ENCODE measurements around the gene PRPSAP2.
"Not testable (repeated sequence)": the region's sequence is repeated elsewhere in the genome, so short reads cannot be mapped to it uniquely, and the experiment has no call there.

PRPSAP2 gene, protein sequence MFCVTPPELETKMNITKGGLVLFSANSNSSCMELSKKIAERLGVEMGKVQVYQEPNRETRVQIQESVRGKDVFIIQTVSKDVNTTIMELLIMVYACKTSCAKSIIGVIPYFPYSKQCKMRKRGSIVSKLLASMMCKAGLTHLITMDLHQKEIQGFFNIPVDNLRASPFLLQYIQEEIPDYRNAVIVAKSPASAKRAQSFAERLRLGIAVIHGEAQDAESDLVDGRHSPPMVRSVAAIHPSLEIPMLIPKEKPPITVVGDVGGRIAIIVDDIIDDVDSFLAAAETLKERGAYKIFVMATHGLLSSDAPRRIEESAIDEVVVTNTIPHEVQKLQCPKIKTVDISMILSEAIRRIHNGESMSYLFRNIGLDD

GRCh38 chr17:18857864-18858566 lies at the start of gene PRPSAP2:
Gene PRPSAP2, plus strand, starts transcription at chr17:18858131. Its CDS starts 7,703 bp downstream, at chr17:18865834.
- H3K4me3 ChIP-seq (ENCODE audit: low read depth, low read length) = peak within 1 kb of the TSS; percentile 65
- TF ChIP-seq, protein P1, sequence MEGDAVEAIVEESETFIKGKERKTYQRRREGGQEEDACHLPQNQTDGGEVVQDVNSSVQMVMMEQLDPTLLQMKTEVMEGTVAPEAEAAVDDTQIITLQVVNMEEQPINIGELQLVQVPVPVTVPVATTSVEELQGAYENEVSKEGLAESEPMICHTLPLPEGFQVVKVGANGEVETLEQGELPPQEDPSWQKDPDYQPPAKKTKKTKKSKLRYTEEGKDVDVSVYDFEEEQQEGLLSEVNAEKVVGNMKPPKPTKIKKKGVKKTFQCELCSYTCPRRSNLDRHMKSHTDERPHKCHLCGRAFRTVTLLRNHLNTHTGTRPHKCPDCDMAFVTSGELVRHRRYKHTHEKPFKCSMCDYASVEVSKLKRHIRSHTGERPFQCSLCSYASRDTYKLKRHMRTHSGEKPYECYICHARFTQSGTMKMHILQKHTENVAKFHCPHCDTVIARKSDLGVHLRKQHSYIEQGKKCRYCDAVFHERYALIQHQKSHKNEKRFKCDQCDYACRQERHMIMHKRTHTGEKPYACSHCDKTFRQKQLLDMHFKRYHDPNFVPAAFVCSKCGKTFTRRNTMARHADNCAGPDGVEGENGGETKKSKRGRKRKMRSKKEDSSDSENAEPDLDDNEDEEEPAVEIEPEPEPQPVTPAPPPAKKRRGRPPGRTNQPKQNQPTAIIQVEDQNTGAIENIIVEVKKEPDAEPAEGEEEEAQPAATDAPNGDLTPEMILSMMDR (IDR thresholded peaks at IDR 0.05; ENCODE audit: low read depth, low read length, missing control alignments) = no peak
- DNase-seq (ENCODE audit: low read depth) = peak; percentile 83

DNA sequence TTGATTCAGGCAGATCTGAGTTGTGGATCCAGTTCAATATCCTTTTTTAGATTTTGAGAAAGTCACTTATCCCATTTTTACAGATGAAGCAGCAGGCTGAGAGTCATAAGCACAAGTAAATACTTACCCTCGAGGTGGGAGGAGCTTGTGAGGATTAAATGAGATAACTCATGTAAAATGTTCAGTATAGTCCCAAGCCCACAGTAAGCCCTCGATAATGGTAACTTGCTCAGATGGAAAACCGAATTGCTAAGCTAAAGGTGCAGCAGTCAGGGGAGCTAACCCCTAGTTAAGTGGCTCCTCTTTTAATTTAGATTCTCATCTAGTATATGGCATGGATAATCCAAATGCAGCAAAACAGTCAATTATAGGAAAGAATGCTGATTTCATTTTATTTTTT lies 42.0 kb upstream of the PRPSAP2 start:
- DNase-seq (ENCODE audit: low read depth); H3K4me3 ChIP-seq (ENCODE audit: low read depth, low read length): not testable (repeated sequence)

GRCh38 chr17:18816489-18817371 lies 41.2 kb upstream of the PRPSAP2 start:
- TF ChIP-seq, protein P1 (IDR thresholded peaks at IDR 0.05; ENCODE audit: low read depth, low read length, missing control alignments) = peak; percentile 48
- not testable (repeated sequence) for H3K4me3 ChIP-seq (ENCODE audit: low read depth, low read length)
- DNase-seq (ENCODE audit: low read depth) = peak; percentile 47

GRCh38 chr17:18821430-18821829 lies 36.5 kb upstream of the PRPSAP2 start:
- H3K4me3 ChIP-seq (ENCODE audit: low read depth, low read length); DNase-seq (ENCODE audit: low read depth): not testable (repeated sequence)

DNA sequence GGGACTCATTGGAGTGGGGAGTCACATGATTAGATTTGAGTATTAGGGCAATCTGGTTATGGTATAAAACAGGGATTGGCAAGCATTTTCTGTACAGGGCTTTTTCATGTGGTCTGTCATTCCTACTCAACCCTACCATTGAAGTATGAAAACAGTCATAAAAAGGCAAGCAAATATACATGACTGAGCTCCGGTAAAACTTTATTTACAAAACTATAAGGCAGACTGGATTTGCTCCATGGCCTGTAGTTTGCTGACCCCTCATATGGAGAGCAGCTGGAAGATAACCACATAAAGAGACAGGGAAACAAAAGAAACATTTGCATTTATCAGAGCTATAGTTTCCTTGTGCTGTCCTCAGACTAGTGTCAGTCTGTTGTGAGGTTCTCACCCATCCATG lies 30.3 kb upstream of the PRPSAP2 start:
- not testable (repeated sequence) for DNase-seq (ENCODE audit: low read depth); H3K4me3 ChIP-seq (ENCODE audit: low read depth, low read length)

DNA sequence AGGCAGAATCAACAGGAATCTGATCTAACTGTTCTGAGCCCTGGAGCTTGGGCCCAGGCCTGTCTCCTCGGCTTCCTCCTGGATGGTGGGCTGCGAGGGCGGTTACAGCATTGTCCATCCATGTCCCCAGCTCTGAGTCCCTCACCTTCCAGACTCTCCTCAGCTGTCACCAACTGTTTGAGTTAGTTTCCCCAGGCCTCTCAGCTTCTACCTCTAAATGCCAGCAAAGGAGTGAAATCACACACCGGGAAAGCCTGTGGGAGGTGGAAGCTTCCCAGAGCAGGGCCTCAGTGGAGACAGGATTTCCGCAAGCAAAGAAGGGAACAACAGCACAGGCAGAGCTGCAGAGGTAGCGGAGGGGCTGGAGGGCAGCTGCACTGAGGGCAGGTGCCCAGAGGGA lies 9.4 kb upstream of the PRPSAP2 start:
- TF ChIP-seq, protein P1 (IDR thresholded peaks at IDR 0.05; ENCODE audit: low read depth, low read length, missing control alignments) = no peak
- DNase-seq (ENCODE audit: low read depth) = no peak
- no peak overlapping the region for H3K4me3 ChIP-seq (ENCODE audit: low read depth, low read length)

- TF ChIP-seq, protein P1 (IDR thresholded peaks at IDR 0.05; ENCODE audit: low read depth, low read length, missing control alignments) = no peak
Measured at GRCh38 chr17:18850679-18851078, 7.3 kb upstream of the PRPSAP2 start.

GRCh38 chr17:18851201-18851600 lies 6.7 kb upstream of the PRPSAP2 start:
- DNase-seq (ENCODE audit: low read depth) = no peak
- TF ChIP-seq, protein P1 (IDR thresholded peaks at IDR 0.05; ENCODE audit: low read depth, low read length, missing control alignments) = no peak
- H3K4me3 ChIP-seq (ENCODE audit: low read depth, low read length) = no peak overlapping the region

More at GRCh38 chr17:18850679-18851078, 7.3 kb upstream of the PRPSAP2 start:
- H3K4me3 ChIP-seq (ENCODE audit: low read depth, low read length) = no peak overlapping the region
- DNase-seq (ENCODE audit: low read depth) = no peak

Data from GM12864 (cell line).